MCF 10A (cell line): ENCODE data around the gene ARMC7. TPM values are rescaled to one million over a fixed set of nuclear protein-coding genes. Genes with fewer than 3 reads are reported as not detected.

Experiments used
- BruUV-seq: library from RNA; stranded (reverse); fragments of 400-500 nt; replicated peaks from 2 replicates; lab custom pipeline; 2021; lab: Mats Ljungman, UMichigan
- CTCF ChIA-PET: fragments of 300-600 bp; sonication (Branson Sonifier 250); formaldehyde crosslinking; extraction: SDS; loops from one replicate; lab custom pipeline; 2021; ENCODE audit warnings: antibody characterized with exemption, inconsistent platforms; lab: Yijun Ruan, JAX
- POLR2A ChIA-PET: fragments of 300-600, 350-650 bp; sonication (Branson Sonifier 250); formaldehyde crosslinking; extraction: SDS; loops from one replicate; lab custom pipeline; 2020; ENCODE audit warnings: antibody characterized with exemption, inconsistent platforms; lab: Yijun Ruan, JAX
- DNase-seq: peaks from one replicate; pipeline ENCODE4 v3.0.0-alpha.2; 2018; ENCODE audit not compliant: unreplicated experiment
- H3K27ac Mint-ChIP-seq: one replicate; pipeline ENCODE4 v1.8.0; 2022; ENCODE audit warnings: mild to moderate bottlenecking, low read depth, mixed read lengths; ENCODE audit not compliant: unreplicated experiment
- H3K27me3 Mint-ChIP-seq: one replicate; pipeline ENCODE4 v1.8.0; 2022; ENCODE audit warnings: mixed read lengths; ENCODE audit not compliant: insufficient read depth, unreplicated experiment
- H3K36me3 Mint-ChIP-seq: one replicate; pipeline ENCODE4 v1.8.0; 2022; ENCODE audit warnings: mild to moderate bottlenecking, moderate library complexity, mixed read lengths; ENCODE audit not compliant: insufficient read depth, unreplicated experiment
- H3K4me1 Mint-ChIP-seq: one replicate; pipeline ENCODE4 v1.8.0; 2022; ENCODE audit warnings: mixed read lengths; ENCODE audit not compliant: insufficient read depth, unreplicated experiment
- H3K4me3 Mint-ChIP-seq: one replicate; pipeline ENCODE4 v1.8.0; 2022; ENCODE audit warnings: mild to moderate bottlenecking, moderate library complexity, mixed read lengths; ENCODE audit not compliant: unreplicated experiment
- H3K9me3 Mint-ChIP-seq: one replicate; pipeline ENCODE4 v1.8.0; 2022; ENCODE audit warnings: mixed read lengths; ENCODE audit not compliant: unreplicated experiment
- intact Hi-C: fragments of 100-400 bp; cut with micrococcal nuclease; formaldehyde crosslinking; loops from 2 replicates; pipeline ENCODE4 v1.14.1; 2022
- total RNA-seq: library from RNA; stranded (reverse); gene quantifications from 2 replicates; pipeline ENCODE4 v1.2.3, GENCODE V29; 2022
- TF ChIP-seq, protein P1 (sequence below): fragments of 200-600 bp; IDR thresholded peaks from one replicate; pipeline ENCODE4 v1.8.0; 2022; ENCODE audit warnings: antibody characterized with exemption, mild to moderate bottlenecking; ENCODE audit not compliant: unreplicated experiment

The ARMC7 gene
- total RNA-seq, 1 experiment from 2014 or later: 9.3 TPM

DNA sequence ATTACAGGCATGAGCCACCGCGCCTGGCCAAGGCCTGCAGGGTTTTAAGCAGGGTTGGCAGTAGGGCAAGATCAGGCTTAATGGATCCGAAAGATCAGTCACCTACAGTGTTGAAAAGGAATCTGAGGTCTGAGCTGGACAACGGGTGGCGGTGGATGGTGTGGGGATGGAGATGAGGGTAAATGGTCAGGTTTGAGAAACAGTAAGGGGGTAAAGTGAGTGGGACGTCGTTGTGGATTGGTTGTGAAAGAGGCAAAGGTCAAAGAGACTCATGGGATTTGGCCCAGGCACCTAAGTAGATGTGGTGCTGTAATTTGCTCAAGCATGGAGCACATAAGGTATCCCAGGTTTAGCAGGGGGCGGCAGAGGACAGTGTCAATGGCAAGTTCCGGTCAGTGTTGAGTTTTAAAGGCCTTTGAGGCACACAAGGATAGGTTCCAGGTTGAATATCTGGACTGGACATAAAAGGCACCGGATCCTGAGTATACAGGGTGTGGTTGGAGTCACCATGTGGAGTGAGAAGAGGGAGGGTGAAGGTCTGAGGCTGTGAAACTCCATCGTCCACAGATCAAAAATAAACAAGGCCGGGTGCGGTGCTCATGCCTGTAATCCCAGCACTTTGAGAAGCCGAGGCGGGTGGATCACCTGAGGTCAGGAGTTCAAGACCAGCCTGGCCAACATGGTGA is 23.1 kb upstream of the ARMC7 start:
- H3K4me1 Mint-ChIP-seq: peaks cover 40% of the 10 kb centered on the region

DNA sequence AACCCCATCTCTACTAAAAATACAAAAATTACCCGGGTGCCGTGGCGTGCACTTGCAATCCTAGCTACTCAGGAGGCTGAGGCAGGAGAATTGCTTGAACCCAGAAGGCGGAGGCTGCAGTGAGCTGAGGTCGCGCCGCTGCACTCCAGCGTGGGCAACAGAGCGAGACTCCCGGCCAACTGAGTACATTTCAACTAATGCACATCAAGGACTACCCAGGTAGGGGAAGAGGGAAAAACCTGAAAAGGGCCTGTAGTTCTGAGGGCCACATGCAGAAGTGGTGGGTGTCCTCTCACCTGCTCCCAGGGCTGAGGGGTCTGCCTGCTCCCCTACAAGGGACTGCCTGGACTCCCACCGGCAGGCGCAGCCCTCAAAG is 22.6 kb upstream of the ARMC7 start:
- peaks cover 46% of the 10 kb centered on the region for H3K4me1 Mint-ChIP-seq
- peaks cover 10% of the 10 kb centered on the region for H3K36me3 Mint-ChIP-seq
- peak overlapping the region; percentile 93 for H3K27ac Mint-ChIP-seq
- TF ChIP-seq, protein P1, sequence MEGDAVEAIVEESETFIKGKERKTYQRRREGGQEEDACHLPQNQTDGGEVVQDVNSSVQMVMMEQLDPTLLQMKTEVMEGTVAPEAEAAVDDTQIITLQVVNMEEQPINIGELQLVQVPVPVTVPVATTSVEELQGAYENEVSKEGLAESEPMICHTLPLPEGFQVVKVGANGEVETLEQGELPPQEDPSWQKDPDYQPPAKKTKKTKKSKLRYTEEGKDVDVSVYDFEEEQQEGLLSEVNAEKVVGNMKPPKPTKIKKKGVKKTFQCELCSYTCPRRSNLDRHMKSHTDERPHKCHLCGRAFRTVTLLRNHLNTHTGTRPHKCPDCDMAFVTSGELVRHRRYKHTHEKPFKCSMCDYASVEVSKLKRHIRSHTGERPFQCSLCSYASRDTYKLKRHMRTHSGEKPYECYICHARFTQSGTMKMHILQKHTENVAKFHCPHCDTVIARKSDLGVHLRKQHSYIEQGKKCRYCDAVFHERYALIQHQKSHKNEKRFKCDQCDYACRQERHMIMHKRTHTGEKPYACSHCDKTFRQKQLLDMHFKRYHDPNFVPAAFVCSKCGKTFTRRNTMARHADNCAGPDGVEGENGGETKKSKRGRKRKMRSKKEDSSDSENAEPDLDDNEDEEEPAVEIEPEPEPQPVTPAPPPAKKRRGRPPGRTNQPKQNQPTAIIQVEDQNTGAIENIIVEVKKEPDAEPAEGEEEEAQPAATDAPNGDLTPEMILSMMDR: no peak
- POLR2A ChIA-PET: interaction anchor here (0.6 to 4.1 kb wide), 14 partner anchors 9 to 174 kb away, joined by 3 to 21 read pairs (median 6); partner anchors contain the start of genes ARMC7, MRPL58 and NUP85
- intact Hi-C loops: no loop called here
- H3K9me3 Mint-ChIP-seq: no peaks in the 10 kb centered on the region
- CTCF ChIA-PET: interaction anchor here (0.7 to 2.0 kb wide), 3 partner anchors 17 to 39 kb away, joined by 3 to 7 read pairs (median 7); no protein-coding TSS in a partner anchor
- peak overlapping the region; percentile 87 for H3K4me3 Mint-ChIP-seq
- DNase-seq: no peak
- H3K27me3 Mint-ChIP-seq: no peaks in the 10 kb centered on the region
- TSS peak; percentile 40 for BruUV-seq

More for the DNA sequence above, 23.1 kb upstream of the ARMC7 start:
- H3K9me3 Mint-ChIP-seq: no peaks in the 10 kb centered on the region
- BruUV-seq: no TSS peak
- POLR2A ChIA-PET: interaction anchor here (0.6 to 3.6 kb wide), 11 partner anchors 8 to 174 kb away, joined by 3 to 21 read pairs (median 6); partner anchors contain the start of gene ARMC7
- DNase-seq: no peak
- H3K27ac Mint-ChIP-seq: peak overlapping the region; percentile 93
- TF ChIP-seq, protein P1: no peak
- intact Hi-C loops: no loop called here
- CTCF ChIA-PET: interaction anchor here (0.7 to 2.0 kb wide), 3 partner anchors 16 to 40 kb away, joined by 3 to 7 read pairs (median 7); no protein-coding TSS in a partner anchor
- peak overlapping the region; percentile 87 for H3K4me3 Mint-ChIP-seq
- peaks cover 10% of the 10 kb centered on the region for H3K36me3 Mint-ChIP-seq
- H3K27me3 Mint-ChIP-seq: no peaks in the 10 kb centered on the region

DNA sequence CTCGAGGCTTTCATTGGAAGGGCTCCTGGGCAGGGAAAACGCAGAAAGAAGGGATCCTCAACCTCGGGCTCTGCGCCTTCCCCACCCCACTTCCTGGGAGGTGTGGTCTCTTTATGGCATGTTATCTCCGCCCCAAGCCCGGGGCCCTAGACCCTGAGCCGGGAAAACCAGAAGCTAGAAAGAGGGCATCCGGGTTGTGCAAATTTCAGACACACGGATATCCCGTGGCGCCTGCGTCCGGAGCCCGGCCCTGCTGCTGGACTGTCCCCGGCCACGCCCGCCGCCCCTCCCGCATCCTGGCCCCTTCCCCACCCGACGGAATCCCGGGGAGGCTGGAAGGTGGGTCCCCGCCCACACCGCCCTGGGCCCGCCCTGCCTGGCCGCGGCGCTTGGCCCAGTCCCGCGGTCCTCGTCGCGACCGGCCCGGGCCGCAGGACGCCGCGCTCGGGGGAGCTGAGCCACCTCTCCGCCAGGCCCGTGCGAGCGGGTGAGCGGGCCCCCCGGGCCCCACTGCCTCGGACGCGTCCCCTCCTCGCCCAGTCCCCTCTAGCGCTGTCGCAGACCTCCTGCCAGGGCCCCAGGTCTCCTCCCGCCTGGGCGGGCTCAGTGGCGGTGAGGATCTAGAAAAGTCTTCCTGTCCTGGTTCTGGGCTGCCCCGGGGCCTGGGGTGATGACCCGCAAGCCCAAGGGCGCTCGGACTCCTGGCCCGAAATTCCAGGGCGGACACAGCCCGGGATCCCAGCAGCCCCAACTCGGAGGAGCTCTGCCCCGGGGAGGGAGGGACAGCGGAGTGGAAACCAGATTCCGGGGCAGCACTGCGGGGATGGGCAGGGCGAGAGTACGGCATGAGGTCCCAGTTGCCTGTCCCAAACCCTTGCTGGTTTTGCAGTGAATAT is 22.0 kb upstream of the ARMC7 start, which contains the start of gene SLC16A5:
Gene SLC16A5, plus strand, starts transcription at position 397 of the 896 bp plus-strand sequence. CDS start 5,683 bp downstream, outside the sequence.
- Mint-ChIP-seq H3K27ac (peak within 1 kb of the TSS; percentile 93), H3K9me3 (no peaks in the 10 kb centered on the region), H3K4me1 (peaks cover 48% of the 10 kb centered on the region), H3K36me3 (peaks cover 10% of the 10 kb centered on the region), H3K4me3 (peak within 1 kb of the TSS; percentile 87), H3K27me3 (no peaks in the 10 kb centered on the region)
- intact Hi-C loops: no loop called here
- TSS peak; percentile 62 for BruUV-seq
- ChIA-PET CTCF (interaction anchor here (0.8 to 2.0 kb wide), 6 partner anchors 17 to 63 kb away, joined by 3 to 7 read pairs (median 6); no protein-coding TSS in a partner anchor), POLR2A (interaction anchor here (0.5 to 4.1 kb wide), 20 partner anchors 8 to 173 kb away, joined by 3 to 21 read pairs (median 4); partner anchors contain the start of genes ARMC7, JPT1, MRPL58 and NUP85)
- peak; percentile 95 for DNase-seq
- TF ChIP-seq, protein P1: no peak
